K562 (cell line): ENCODE results near the gene YIPF2. TPM values are rescaled to one million over a fixed set of nuclear protein-coding genes. Genes with fewer than 3 reads are reported as not detected.

Source experiments
- ATAC-seq: fragments of 200-7000 bp; cut with Tn5 transposase; 3 replicates; pipeline ENCODE4 v1.9.1; 2020; ENCODE audit warnings: moderate library complexity
- BruUV-seq: library from RNA; stranded (reverse); fragments of 400-500 nt; replicated peaks from 2 replicates; lab custom pipeline; 2021; lab: Mats Ljungman, UMichigan
- CTCF ChIA-PET: fragments of 300-600 bp; formaldehyde crosslinking; extraction: SDS; loops from one replicate; lab custom pipeline; 2021; ENCODE audit warnings: low intra/inter-chr PET ratio; lab: Yijun Ruan, JAX
- POLR2A ChIA-PET: fragments of 300-600, 350-650 bp; sonication (Branson Sonifier 250); formaldehyde crosslinking; extraction: SDS; loops from one replicate; lab custom pipeline; 2021; ENCODE audit warnings: antibody characterized with exemption, inconsistent platforms; lab: Yijun Ruan, JAX
- DNase-seq, 4 experiments: peaks; one replicate each; pipeline versions ENCODE4 v3.0.0 to v3.0.0-alpha.2; 2011 to 2018; ENCODE audit warnings: low spot score in 3 of 4, mixed read lengths in 3 of 4; ENCODE audit errors: extremely low read depth in 1 of 4
- FAIRE-seq: peaks from 2 replicates; lab custom pipeline; 2011; peaks lifted over from hg19 to GRCh38; lab: Jason Lieb, UNC
- H2AFZ ChIP-seq: 2 replicates; pipeline ENCODE4 v1.6.0; 2011; ENCODE audit warnings: low read depth, low read length, control low read depth, inconsistent platforms
- H3K27ac ChIP-seq: fragments of 200-600 bp; 3 replicates; pipeline ENCODE4 v1.8.0; 2011; ENCODE audit warnings: low read depth, mild to moderate bottlenecking, control low read depth, inconsistent platforms, low read length, moderate library complexity, mixed read lengths; ENCODE audit errors: extremely low read depth
- H3K27me3 ChIP-seq, 2 experiments: fragments of 300-600 bp in 1 of 2; 2 replicates in 1 of 2; 3 replicates in 1 of 2; pipeline versions ENCODE4 v1.6.0 to v1.8.0; 2011; ENCODE audit warnings: inconsistent platforms in 2 of 2, low read length in 2 of 2, mild to moderate bottlenecking in 1 of 2, mixed read lengths in 1 of 2, moderate library complexity in 1 of 2; ENCODE audit not compliant: control insufficient read depth in 2 of 2, insufficient read depth in 2 of 2
- H3K36me3 ChIP-seq: fragments of 300-600 bp; 3 replicates; pipeline ENCODE4 v1.8.0; 2011; ENCODE audit warnings: mild to moderate bottlenecking, low read length, inconsistent platforms; ENCODE audit not compliant: control insufficient read depth, insufficient read depth
- H3K4me1 ChIP-seq, 2 experiments: fragments of 200-600 bp in 1 of 2; replicated peaks in 1 of 2; 2 replicates in 1 of 2; 3 replicates in 1 of 2; pipeline versions ENCODE4 v1.5.1 to v1.8.0; 2011; ENCODE audit warnings: inconsistent platforms in 2 of 2, low read length in 2 of 2, mild to moderate bottlenecking in 1 of 2, mixed read lengths in 1 of 2, moderate library complexity in 1 of 2; ENCODE audit not compliant: control insufficient read depth in 2 of 2, insufficient read depth in 2 of 2
- H3K4me2 ChIP-seq: 2 replicates; pipeline ENCODE4 v1.6.1; 2011; ENCODE audit warnings: low read length, control low read depth, inconsistent platforms, mixed read lengths; ENCODE audit not compliant: insufficient read depth
- H3K4me3 ChIP-seq: fragments of 200-600 bp; sonication (generic), shearing (Covaris generic); 2 replicates; pipeline ENCODE4 v1.5.1; 2016; ENCODE audit warnings: control low read depth, inconsistent platforms
- H3K79me2 ChIP-seq: fragments of 200-600 bp; 3 replicates; pipeline ENCODE4 v1.8.0; 2011; ENCODE audit warnings: low read length, inconsistent platforms; ENCODE audit not compliant: control insufficient read depth, insufficient read depth
- H3K9ac ChIP-seq, 2 experiments: 2 replicates each; pipeline versions ENCODE4 v1.6.0 to v1.6.1; 2011; ENCODE audit warnings: low read depth in 2 of 2, low read length in 2 of 2, control low read depth in 1 of 2, inconsistent platforms in 1 of 2, mild to moderate bottlenecking in 1 of 2, mixed read lengths in 1 of 2; ENCODE audit not compliant: insufficient read depth in 1 of 2
- H3K9me1 ChIP-seq: one replicate; pipeline ENCODE4 v1.6.0; 2011; ENCODE audit warnings: inconsistent platforms, mild to moderate bottlenecking, low read length, moderate library complexity; ENCODE audit not compliant: control insufficient read depth, insufficient read depth
- H3K9me3 ChIP-seq: replicated peaks from 2 replicates; pipeline ENCODE4 v1.5.1; 2011; ENCODE audit warnings: low read depth, low read length, inconsistent platforms; ENCODE audit not compliant: control insufficient read depth, insufficient read depth
- H4K20me1 ChIP-seq: replicated peaks from 2 replicates; pipeline ENCODE4 v1.6.1; 2011; ENCODE audit warnings: low read length, inconsistent platforms, mixed read lengths; ENCODE audit not compliant: control insufficient read depth, insufficient read depth
- PRDM10 ChIP-seq: fragments of 450-650 bp; IDR thresholded peaks from 2 replicates; pipeline ENCODE4 v1.6.1; 2018; ENCODE audit not compliant: partially characterized antibody
- SAP30 ChIP-seq: fragments of 200-600 bp; sonication (generic); IDR thresholded peaks from 2 replicates; pipeline ENCODE4 v1.6.1; 2012; ENCODE audit warnings: borderline replicate concordance, low read depth, mild to moderate bottlenecking, moderate library complexity, low read length, control low read depth, inconsistent platforms; ENCODE audit not compliant: insufficient read depth, poor library complexity, severe bottlenecking
- ZNF217 ChIP-seq: sonication (generic); formaldehyde crosslinking; IDR thresholded peaks from 2 replicates; pipeline ENCODE4 v1.8.0; 2022; ENCODE audit warnings: mild to moderate bottlenecking, missing genetic modification reagents
- ZNF263 ChIP-seq: sonication (generic); formaldehyde crosslinking; IDR thresholded peaks from 2 replicates; pipeline ENCODE4 v1.8.0; 2022; ENCODE audit warnings: mild to moderate bottlenecking, missing genetic modification reagents, borderline replicate concordance
- WGBS: fragments of 100-300 bp; shearing (Covaris generic); methylation state at CpG from one replicate; pipeline ENCODE4 v1.1.6; 2016; ENCODE audit warnings: low coverage, mixed read lengths; ENCODE audit not compliant: insufficient coverage; ENCODE audit errors: missing lambda C conversion rate; 5-methylcytosine and 5-hydroxymethylcytosine counted together
- in situ Hi-C: fragments of 300-500 bp; cut with MboI; formaldehyde crosslinking; loops from 4 replicates; pipeline ENCODE4 v1.15.0; 2018; ENCODE audit warnings: inconsistent platforms, mixed read lengths
- intact Hi-C: fragments of 100-400 bp; cut with micrococcal nuclease; formaldehyde crosslinking; loops from 2 replicates; pipeline ENCODE4 v1.14.2; 2022
- polyA plus RNA-seq, 8 experiments: library from polyadenylated mRNA; depleted of rRNA in 4 of 8; stranded (reverse) in 5 of 8; unstranded in 3 of 8; fragments of >200 nt; fragmentation: Nextera tagmentation in 2 of 8; fragmentation: Illumina TruSeq in 1 of 8; extraction: Ambion mirVana in 2 of 8; extraction: Trizol in 1 of 8; gene quantifications; 2 replicates each; pipeline versions ENCODE4 v1.2.1 to v1.2.3, GENCODE V29; 2011 to 2014; ENCODE audit warnings: inconsistent platforms in 1 of 8, missing spikeins in 1 of 8
- total RNA-seq, 7 experiments: library from RNA; depleted of rRNA in 6 of 7; stranded (reverse); fragments of >200 nt in 6 of 7; fragmentation: Illumina TruSeq in 2 of 7; extraction: Trizol in 2 of 7; gene quantifications; 2 replicates each; pipeline versions ENCODE4 v1.2.1 to v1.2.3, GENCODE V29; 2011 to 2021; ENCODE audit warnings: low replicate concordance in 1 of 7
- TF ChIP-seq, protein P1 (sequence below): fragments of 450-650 bp; IDR thresholded peaks from 2 replicates; pipeline ENCODE4 v1.6.1; 2016; ENCODE audit warnings: low read depth
- TF ChIP-seq, protein P2 (sequence below): fragments of 250-450 bp; sonication (Bioruptor Pico); IDR thresholded peaks from 2 replicates; pipeline ENCODE4 v1.4.0; 2020; ENCODE audit warnings: borderline replicate concordance

Gene YIPF2
- total and polyA plus RNA-seq, 9 of the 15 experiments (the other 6 are each of a cell fraction or from before 2014, with no cell fraction given): 1.3 to 65.2 (median 31.6) TPM

DNA sequence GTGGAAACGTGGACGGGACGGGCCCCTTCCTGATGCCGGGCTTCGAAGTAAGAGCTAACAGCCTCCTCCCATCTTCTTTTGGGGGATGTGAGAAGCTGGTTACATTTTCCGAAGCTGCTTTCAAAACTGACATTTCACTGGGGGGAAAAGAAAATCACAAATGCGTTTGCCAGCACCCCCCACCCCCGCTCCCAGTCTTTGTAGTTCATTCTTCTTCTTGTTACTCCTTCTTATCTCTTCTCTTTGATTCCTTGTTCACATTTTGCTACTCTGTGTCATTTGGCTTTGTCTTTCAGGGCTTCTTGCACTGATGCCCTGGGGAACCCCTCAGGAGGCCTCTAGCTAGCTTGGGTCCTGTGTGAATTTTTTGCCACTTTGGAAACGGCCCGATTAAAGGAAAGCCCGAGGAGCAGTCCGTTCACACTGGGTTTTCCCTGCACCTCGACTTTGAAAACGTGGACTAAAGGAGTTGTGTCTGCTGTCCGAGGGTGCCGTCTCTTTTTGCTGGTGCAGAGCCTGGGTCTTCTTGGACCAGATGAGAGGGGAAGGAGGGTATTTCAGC lies 55.8 kb downstream of the YIPF2 start:
- ATAC-seq (no peak), DNase-seq (no peak), FAIRE-seq (peak; percentile 87)
- in situ Hi-C loops: no loop called here
- peaks cover 57% of the 10 kb centered on the region for H3K79me2 ChIP-seq
- ChIA-PET CTCF (no interaction called here), POLR2A (interaction anchor here (0.6 to 1.2 kb wide), 4 partner anchors 9 to 55 kb away, joined by 3 to 4 read pairs (median 4); no protein-coding TSS in a partner anchor)
- H3K27ac ChIP-seq: peak overlapping the region; percentile 87
- WGBS: 2% methylated on average over 11 of the region's 16 CpGs
- H3K9me1 ChIP-seq: no peaks in the 10 kb centered on the region
- TSS peak; percentile 63 for BruUV-seq
- H4K20me1 ChIP-seq: no peaks in the 10 kb centered on the region
- peaks cover 19% of the 10 kb centered on the region; the same call in 2 of the 3 replicates for H3K36me3 ChIP-seq
- H3K4me1 ChIP-seq: peaks cover 19 to 42% of the 10 kb centered on the region in 2 experiments
- intact Hi-C loops: loop anchor here (5.0 kb wide), 1 partner anchor 55 kb away; the partner anchor contains the start of genes TIMM29 and YIPF2
- no peaks in the 10 kb centered on the region for H3K9me3 ChIP-seq
- H2AFZ ChIP-seq: no peak overlapping the region
- H3K9ac ChIP-seq: peak overlapping the region; percentile 77 to 93
- no peaks in the 10 kb centered on the region for H3K27me3 ChIP-seq
- H3K4me3 ChIP-seq: peak overlapping the region; percentile 98
- H3K4me2 ChIP-seq: peak overlapping the region; percentile 84
- TF ChIP-seq PRDM10 (peak; percentile 56), ZNF217 (no peak), SAP30 (peak; percentile 7), ZNF263 (no peak)
- TF ChIP-seq, protein P1, sequence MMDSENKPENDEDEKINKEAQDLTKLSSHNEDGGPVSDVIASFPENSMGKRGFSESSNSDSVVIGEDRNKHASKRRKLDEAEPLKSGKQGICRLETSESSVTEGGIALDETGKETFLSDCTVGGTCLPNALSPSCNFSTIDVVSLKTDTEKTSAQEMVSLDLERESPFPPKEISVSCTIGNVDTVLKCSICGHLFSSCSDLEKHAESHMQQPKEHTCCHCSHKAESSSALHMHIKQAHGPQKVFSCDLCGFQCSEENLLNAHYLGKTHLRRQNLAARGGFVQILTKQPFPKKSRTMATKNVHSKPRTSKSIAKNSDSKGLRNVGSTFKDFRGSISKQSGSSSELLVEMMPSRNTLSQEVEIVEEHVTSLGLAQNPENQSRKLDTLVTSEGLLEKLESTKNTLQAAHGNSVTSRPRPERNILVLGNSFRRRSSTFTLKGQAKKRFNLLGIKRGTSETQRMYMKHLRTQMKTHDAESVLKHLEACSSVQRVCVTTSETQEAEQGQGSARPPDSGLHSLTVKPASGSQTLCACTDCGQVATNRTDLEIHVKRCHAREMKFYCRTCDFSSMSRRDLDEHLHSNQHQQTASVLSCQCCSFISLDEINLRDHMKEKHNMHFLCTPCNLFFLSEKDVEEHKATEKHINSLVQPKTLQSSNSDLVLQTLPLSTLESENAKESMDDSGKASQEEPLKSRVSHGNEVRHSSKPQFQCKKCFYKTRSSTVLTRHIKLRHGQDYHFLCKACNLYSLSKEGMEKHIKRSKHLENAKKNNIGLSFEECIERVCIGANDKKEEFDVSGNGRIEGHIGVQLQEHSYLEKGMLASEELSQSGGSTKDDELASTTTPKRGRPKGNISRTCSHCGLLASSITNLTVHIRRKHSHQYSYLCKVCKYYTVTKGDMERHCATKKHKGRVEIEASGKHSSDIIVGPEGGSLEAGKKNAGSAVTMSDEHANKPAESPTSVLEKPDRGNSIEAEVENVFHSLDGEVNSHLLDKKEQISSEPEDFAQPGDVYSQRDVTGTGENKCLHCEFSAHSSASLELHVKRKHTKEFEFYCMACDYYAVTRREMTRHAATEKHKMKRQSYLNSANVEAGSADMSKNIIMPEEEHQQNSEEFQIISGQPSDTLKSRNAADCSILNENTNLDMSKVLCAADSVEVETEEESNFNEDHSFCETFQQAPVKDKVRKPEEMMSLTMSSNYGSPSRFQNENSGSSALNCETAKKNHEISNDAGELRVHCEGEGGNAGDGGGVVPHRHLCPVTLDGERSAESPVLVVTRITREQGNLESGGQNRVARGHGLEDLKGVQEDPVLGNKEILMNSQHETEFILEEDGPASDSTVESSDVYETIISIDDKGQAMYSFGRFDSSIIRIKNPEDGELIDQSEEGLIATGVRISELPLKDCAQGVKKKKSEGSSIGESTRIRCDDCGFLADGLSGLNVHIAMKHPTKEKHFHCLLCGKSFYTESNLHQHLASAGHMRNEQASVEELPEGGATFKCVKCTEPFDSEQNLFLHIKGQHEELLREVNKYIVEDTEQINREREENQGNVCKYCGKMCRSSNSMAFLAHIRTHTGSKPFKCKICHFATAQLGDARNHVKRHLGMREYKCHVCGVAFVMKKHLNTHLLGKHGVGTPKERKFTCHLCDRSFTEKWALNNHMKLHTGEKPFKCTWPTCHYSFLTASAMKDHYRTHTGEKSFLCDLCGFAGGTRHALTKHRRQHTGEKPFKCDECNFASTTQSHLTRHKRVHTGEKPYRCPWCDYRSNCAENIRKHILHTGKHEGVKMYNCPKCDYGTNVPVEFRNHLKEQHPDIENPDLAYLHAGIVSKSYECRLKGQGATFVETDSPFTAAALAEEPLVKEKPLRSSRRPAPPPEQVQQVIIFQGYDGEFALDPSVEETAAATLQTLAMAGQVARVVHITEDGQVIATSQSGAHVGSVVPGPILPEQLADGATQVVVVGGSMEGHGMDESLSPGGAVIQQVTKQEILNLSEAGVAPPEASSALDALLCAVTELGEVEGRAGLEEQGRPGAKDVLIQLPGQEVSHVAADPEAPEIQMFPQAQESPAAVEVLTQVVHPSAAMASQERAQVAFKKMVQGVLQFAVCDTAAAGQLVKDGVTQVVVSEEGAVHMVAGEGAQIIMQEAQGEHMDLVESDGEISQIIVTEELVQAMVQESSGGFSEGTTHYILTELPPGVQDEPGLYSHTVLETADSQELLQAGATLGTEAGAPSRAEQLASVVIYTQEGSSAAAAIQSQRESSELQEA: no peak
- TF ChIP-seq, protein P2, sequence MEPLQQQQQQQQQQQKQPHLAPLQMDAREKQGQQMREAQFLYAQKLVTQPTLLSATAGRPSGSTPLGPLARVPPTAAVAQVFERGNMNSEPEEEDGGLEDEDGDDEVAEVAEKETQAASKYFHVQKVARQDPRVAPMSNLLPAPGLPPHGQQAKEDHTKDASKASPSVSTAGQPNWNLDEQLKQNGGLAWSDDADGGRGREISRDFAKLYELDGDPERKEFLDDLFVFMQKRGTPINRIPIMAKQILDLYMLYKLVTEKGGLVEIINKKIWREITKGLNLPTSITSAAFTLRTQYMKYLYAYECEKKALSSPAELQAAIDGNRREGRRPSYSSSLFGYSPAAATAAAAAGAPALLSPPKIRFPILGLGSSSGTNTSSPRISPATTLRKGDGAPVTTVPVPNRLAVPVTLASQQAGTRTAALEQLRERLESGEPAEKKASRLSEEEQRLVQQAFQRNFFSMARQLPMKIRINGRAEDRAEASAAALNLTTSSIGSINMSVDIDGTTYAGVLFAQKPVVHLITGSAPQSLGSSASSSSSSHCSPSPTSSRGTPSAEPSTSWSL (CRISPR knock-in tag): no peak
